Measurements from ENCODE around the gene CAVIN1.

CAVIN1 gene

GRCh38 chr17:42429726-42430447, 6.8 kb upstream of the CAVIN1 start:
- TF ChIP-seq CTCF (IDR thresholded peaks at IDR 0.05; ENCODE audit: low read length, missing control alignments): no peak
- no peak for DNase-seq (ENCODE audit: low read depth)
- H3K4me3 ChIP-seq (replicated peaks; ENCODE audit: low read depth, low read length): no peak overlapping the region

DNA sequence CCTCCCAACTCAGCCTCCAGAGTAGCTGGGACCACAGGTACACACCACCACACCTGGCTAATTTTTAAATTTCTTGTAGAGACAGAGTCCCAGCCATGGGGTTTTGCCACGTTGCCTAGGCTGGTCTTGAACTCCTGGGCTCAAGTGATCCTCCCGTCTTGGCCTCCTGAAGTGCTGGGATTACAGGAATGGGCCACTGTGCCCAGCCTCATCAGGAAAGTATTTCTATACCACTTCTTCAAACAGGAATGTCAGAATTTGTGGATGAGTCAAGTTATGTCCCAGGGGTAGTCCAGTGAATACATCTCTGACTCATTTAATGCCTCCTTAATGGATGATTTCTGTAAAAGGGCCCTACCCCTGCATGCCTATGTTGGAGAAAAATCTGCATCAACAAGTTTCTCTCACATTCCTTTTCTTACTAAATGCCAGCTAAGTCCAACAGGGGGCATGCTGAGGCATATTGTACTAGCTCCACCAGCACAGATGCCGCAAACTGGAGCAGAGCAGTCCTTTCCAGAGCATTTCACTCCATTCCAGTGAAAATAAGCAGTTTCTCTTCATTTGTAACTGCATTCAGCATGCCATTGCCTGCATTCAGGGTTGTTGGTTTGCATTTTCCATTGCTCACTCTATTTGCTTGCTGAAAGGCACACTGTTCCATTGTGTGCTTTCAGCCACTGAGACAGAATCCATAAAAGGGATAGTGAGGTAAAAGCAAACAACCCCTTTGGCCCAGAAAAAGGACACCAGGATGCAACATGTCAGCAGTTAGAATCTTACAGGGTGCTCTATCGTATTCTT, 5.3 kb upstream of the CAVIN1 start:
- H3K4me3 ChIP-seq (replicated peaks; ENCODE audit: low read depth, low read length): no peak overlapping the region
- peak; percentile 88 for TF ChIP-seq CTCF (IDR thresholded peaks at IDR 0.05; ENCODE audit: low read length, missing control alignments)
- peak; percentile 95 for DNase-seq (ENCODE audit: low read depth)

GRCh38 chr17:42424991-42425610, 2.0 kb upstream of the CAVIN1 start:
- no peak overlapping the region for H3K4me3 ChIP-seq (replicated peaks; ENCODE audit: low read depth, low read length)
- no peak for TF ChIP-seq CTCF (IDR thresholded peaks at IDR 0.05; ENCODE audit: low read length, missing control alignments)

DNA sequence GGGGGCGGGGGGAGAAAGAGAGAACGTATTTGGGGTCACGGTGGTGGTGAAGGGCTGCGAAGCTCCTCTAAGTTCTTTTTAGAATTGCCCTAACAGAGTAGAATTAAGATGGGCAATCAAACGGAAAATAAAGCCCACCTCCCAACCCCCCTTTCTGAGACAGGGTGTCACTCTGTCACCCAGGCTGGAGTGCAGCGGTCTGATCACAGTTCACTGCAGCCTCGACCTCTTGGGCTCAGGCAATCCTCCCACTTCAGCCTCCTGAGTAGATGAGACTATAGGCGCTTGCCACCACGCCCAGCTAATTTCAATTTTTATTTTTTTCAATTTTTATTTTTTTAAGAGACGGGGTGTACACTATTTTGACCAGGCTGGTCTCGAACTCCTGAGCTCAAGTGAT, 710 bp upstream of the CAVIN1 start:
- DNase-seq (ENCODE audit: low read depth): no peak
- no peak for TF ChIP-seq CTCF (IDR thresholded peaks at IDR 0.05; ENCODE audit: low read length, missing control alignments)
- peak overlapping the region; percentile 97 for H3K4me3 ChIP-seq (replicated peaks; ENCODE audit: low read depth, low read length)

More at GRCh38 chr17:42424991-42425610, 2.0 kb upstream of the CAVIN1 start:
- DNase-seq (ENCODE audit: low read depth): no peak

GRCh38 chr17:42422412-42422957, 571 bp downstream of the CAVIN1 start:
- TF ChIP-seq CTCF (IDR thresholded peaks at IDR 0.05; ENCODE audit: low read length, missing control alignments): no peak
- DNase-seq (ENCODE audit: low read depth): no peak
- peak overlapping the region; percentile 97 for H3K4me3 ChIP-seq (replicated peaks; ENCODE audit: low read depth, low read length)

DNA sequence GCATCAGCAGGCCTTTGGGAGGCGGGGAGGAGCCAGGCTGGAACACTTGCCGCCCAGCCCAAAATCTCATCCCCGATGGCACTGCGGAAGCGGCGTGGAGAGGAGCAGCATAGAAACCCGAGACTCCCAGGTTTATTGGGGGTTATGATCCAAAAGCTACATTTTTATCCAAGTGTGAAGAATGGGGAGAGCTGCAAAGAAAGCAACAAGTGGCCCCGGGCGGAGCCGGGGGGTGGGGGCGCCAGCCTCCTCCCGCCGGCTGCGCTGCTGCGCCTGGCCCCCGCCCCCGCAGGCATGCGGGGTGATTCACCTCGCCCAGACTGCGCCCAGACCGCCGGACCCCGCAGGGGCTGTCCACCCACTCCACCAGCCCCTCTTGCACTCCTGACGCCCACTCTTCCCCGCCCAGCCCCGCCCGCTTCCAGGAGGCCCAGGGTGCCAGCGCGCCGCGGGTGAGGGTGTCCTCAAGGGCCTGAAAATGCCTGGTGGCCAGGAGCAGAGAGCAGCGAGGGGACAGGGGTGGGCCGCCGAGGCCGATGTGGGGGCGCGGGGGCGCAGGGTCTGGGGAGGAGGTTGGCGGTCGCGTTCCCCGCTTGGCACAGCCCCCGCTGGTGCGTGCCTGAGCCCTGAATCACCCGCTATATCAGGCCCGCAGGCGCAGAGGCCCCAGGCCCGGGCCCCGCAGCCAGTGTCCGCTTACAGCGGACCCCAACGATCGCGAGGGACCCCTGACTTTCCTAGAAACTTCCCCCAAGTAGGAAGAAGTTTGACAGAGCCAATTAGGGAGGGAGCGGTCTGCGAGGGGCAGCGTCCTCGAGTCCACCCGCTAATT, 1.3 kb downstream of the CAVIN1 start:
- peak; percentile 59 for DNase-seq (ENCODE audit: low read depth)
- peak overlapping the region; percentile 97 for H3K4me3 ChIP-seq (replicated peaks; ENCODE audit: low read depth, low read length)
- TF ChIP-seq CTCF (IDR thresholded peaks at IDR 0.05; ENCODE audit: low read length, missing control alignments): no peak
